T-helper 1 cell treated with Interleukin-12 subunit alpha and Interleukin-12 subunit beta and Interleukin-4 antibody, amounts not matched to agents 30 ng/mL and 1 ng/mL, for 36 hours (primary cell): ENCODE data around the gene SMAP1. TPM values are rescaled to one million over a fixed set of nuclear protein-coding genes. Genes with fewer than 3 reads are reported as not detected.

Experiments
- intact Hi-C: fragments of 100-400 bp; cut with micrococcal nuclease; formaldehyde crosslinking; loops from one replicate; pipeline ENCODE4 v1.15.1; 2024
- total RNA-seq: library from RNA; stranded (reverse); gene quantifications from 2 replicates; pipeline ENCODE4 v1.2.3, GENCODE V29; 2022

The SMAP1 gene
- total RNA-seq, 1 donor from 2014 or later: 42.6 TPM

DNA sequence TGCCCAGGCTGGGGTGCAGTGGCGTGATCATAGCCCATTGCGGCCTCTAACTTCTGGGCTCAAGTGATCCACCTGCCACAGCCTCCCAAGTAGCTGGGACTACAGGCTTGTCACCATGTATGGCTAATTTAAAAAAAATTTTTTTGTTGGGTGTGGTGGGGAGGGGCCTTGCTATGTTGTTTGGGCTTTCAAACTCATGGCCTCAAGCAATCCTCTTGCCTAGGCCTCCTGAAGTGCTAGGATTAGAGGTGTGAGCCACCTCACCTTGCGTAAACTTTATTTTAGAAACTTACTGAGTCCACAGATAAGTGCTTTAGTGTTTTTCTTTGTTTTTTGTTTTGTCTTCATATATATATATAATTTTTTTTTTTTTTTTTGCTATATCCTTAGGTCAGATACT lies 9.1 kb downstream of the SMAP1 start:
- intact Hi-C loops: no loop called here

DNA sequence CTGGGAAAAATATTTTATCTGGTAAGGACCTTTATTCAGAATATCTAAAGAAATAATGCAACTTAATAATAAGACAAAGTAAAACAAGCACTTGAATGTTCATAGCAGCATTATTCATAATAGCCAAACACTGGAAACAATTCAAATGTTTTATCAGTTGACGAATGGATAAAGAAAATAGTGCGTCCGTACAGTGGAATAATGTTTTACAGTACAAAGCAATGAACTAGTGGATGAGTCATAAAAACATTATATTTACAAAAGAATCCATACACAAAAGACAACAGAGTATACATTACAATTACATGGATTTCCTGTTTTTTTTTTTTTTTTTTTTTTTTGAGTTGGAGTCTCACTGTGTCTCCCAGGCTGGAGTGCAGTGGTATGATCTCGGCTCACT lies 12.7 kb downstream of the SMAP1 start:
- intact Hi-C loops: no loop called here

DNA sequence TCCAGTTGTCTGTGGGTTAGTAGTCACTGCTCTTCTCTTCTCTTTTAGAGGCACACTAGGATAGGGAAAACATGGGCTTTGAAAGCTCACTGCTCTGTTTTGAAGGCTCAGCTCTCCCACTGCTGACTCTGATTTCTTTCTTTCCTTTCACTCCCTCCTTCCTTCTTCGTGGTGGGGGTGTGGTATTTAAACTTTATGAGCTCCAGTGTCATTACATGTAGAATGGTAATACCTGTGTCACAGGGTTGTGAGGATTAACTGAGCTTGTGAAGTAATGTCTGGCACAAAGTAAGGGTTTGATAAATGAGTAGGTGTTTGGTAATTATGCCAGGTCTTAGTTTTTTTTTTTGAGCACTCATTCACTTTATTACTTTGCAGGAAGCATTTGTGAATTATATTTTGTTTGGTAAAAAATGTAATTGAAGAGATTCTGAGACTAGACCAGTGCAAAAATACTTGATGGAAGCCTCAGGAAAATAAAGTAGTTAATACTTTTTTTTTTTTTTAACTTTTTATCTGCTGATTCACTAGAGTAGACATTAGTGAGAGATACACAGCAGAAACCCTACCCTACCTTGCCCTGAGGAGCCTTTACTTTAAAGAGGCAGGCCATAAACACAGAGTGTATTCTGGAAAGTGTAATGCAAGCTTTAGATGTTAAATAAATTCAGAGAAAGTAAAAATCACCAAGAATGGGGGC lies 17.3 kb downstream of the SMAP1 start:
- intact Hi-C loops: loop anchor here (5.0 kb wide), 1 partner anchor 327 kb away; no protein-coding TSS in a partner anchor

DNA sequence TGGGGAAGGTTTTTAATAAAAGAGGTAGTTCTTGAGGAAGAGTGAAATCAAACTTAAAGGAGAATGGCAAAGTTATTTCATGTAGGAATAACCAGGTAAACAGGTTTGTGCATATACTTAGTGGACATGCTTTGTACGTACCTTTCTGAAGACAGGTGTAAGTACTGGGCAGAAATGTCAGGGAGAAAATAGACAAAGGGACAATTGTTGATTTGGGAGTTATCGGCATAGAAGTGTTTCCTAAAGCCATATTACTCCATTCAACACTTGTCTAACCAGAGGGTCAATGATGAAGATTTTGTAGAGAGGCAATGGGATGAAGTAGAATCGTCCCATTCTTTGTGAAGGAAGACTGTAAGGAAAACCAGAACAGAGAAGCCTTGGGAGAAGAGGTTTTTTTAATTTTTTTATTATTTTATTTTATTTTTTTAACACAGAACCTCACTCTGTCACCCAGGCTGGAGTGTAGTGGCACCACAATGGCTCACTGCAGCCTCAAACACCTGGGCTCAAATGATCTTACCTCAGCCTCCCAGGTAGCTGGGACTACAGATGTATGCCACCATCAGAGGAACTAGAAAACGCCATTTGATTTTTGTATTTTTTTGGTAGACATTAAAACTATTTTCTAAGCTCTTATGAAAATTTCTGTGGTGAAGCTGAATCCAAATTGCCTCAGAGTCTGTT lies 18.0 kb downstream of the SMAP1 start:
- intact Hi-C loops: loop anchor here (1.0 to 5.0 kb wide), 12 partner anchors 17 to 465 kb away; partner anchors contain the start of genes FAM135A and SDHAF4

DNA sequence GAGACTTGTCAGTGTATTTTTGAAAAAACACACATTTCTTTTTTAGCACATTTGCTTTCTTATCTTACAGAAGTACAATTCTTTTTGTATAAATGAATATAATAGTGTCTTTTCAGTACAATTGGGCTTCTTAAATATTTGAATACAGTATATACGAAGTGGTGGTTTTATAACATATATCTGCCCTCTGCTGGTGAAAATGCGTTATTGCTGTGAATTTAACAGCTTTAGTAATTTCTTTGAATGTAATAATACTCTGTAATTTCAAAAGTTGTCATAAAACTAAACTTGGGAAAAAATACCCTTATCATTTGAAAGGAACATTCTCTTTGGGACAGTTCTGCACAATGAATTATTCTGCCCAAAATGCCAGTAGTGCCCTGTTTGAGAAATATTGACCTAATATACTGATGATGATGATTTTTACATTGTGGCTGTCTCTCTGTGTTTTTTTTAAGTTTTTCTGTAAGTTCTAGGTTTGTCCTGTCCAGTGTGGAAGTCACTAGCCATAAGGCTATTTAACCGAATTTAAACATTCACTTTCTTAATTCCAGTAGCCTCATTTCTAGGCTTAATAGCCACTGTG lies 19.0 kb downstream of the SMAP1 start:
- intact Hi-C loops: loop anchor here (1.0 to 5.0 kb wide), 12 partner anchors 18 to 466 kb away; partner anchors contain the start of genes FAM135A and SDHAF4

DNA sequence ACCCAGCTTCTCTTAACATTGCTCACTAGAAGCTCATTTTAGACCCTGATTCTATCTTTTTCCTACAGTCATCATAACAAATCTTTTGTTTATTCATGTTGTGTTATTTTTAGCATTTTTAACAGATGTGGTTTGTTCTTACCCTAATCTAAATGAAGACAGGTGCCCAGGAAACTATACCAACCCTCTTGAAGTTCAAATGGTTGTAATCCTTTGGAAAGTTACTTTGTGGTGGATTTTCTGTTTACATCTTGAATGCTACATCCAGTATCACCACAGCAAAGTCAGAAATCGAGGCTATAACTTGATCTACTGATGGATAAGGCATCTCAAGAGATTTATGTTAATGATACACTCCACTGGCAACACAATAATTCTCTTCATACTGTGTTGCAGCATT lies 26.2 kb downstream of the SMAP1 start:
- intact Hi-C loops: no loop called here

DNA sequence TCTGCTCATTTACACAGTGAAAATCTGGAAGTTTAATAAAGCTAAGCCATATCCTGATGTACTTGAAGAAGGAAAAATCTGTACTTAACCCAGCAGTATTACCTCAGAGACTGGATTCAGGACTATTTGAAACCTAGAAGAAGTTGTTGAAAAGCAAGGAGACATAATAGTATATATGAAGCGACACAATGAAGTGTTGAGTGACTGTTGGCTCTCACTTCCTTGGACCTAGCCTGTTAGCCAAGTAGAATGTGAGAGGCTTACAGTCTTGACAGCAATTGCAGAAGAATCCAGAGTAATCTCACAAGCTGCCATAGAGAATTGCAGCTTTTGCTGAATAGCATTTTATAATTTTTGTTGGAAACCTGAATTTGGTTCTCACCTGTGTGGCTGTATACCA lies 26.7 kb downstream of the SMAP1 start:
- intact Hi-C loops: no loop called here

DNA sequence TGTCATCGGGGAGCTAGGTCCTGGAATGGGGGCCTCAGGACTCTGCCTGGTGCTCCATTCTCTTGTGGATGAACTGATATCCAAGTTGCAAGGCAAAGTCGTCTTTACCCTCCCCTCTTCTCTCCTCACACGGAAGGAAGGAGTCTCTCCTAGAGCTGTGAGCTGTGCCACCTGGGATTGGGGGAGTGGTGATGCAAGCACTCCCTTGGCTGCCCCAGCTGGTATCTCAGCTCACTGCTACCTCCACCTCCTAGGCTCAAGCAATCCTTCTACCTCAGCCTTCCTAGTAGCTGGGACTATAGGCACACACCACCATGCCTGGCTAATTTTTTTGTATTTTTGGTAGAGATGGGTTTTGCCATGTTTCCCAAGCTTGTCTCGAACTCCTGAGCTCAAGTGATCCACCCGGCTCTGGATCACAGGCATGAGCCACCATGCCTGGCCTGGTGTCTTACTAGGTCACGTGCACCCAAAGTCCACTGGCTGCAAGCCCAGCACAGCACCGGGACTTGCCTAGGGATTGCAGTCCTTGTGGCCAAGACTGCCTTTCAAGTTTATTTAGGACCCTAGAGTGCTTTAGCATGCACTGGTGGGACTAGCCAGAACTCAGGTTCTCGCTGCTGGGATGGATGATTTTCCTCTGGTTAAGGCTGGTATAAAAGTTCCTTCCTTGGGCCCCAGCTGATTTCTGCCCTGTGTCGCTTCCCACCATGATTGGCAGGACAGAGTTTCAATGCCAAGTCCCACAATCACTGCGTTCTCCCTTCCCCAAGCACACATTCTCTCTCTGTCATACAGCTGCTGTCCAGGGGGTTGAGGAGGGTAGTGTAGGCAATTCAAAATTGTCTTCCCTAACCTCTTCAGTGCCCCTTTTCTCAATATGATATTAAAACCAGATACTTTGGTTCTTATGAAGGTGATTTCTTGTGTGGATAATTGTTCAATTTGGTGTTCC lies 33.5 kb downstream of the SMAP1 start:
- intact Hi-C loops: no loop called here

DNA sequence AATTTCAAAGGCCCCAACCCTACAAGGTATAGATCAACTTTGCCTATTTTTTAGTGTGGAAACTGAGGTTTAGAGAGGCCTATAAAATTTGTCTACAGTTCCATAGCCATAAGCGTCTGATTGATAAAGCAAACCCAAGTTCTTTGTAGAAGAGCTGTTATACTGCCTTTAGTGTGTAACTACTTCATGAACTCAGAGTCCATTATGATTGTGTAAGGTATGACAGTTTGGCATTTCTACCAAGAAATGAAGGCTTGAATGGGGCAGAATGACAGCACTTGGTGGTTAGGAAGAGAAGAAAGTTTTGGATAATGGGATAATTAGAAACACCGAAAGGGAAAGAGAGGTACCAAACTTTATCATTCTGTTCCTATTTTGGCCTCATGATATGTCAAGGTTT lies 38.1 kb downstream of the SMAP1 start:
- intact Hi-C loops: loop anchor here (1.0 to 2.0 kb wide), 4 partner anchors 179 to 643 kb away; no protein-coding TSS in a partner anchor

DNA sequence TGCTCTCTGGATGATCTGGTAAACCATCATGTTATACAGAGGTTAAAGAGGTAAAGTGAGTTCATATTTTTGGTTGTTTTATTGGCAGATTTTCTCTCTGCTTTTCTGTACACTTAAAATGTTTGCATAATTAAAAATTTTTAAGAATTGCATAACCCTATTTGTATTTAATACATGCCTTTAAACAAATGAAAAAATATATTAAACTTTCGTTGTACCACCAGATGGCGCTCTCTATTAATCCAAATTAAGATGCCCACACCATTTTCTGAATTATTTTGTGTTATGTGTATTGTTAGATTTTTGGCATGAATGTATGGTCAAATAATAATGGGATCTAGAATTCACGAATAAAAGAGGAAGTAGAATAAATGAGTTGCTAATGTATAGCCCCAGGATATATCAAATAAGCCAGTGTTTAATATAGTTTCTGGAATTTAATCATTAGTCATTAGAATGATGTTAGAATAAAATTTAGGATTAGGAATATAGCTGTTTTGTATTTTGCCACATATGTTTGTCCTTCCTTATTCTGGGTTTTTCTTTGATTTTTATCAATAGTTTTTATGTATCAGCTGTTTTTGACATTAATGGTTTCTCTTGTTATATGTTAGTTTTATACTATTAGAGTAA lies 38.9 kb downstream of the SMAP1 start:
- intact Hi-C loops: loop anchor here (1.0 to 2.0 kb wide), 4 partner anchors 178 to 642 kb away; no protein-coding TSS in a partner anchor

DNA sequence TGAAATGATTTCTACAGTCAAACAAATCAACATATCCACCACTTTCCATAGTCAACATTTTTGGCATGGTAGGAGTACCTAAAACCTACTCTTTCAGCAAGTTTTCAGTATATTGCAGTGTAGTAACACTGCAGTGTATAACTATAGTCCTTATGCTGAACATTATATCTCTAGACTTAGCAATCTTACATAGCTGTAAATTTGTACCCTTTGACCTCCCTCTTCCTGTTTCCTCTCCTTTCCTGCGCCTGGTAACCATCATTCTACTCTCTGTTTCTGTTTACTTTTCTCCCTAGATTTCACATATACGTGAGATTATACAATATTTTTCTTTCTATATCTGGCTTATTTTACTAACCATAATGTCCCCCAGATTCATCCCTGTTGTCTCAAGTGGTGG lies 40.2 kb downstream of the SMAP1 start:
- intact Hi-C loops: loop anchor here (2.0 kb wide), 1 partner anchor 641 kb away; no protein-coding TSS in a partner anchor

DNA sequence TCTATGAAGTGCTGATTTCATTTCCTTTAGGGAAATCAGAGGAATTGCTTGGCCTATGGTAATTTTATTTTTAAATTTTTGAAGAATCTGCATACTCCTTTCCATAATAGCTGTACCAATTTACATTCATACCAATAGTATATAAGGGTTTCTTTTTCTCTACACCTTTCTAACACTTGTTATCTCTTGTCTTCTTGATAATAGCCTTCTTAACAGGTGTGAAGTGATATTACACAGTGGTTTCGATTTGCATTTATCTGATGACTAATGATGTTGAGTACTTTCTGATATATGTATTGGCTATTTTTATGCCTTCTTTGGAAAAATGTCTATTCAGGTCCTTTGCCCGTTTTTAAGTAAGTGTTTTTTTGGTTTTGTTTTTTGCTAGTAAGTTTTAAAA lies 40.8 kb downstream of the SMAP1 start:
- intact Hi-C loops: no loop called here

DNA sequence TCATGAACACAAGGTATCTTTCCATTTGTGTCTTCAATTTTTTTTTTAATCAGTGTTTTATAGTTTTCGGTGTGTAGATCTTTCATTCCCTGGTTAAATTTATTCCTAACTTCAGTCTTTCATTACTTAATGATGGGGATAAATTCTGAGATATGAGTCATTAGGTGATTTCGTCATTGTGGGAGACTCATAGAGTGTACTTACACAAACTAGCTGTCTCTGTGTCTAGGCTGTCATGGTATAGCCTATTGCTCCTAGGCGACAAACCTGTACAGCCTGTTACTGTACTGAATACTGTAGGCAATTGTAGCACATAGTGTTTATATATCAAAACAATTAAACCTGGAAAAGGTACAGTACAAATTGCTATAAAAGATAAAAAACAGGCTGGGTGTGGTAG lies 42.1 kb downstream of the SMAP1 start:
- intact Hi-C loops: no loop called here

DNA sequence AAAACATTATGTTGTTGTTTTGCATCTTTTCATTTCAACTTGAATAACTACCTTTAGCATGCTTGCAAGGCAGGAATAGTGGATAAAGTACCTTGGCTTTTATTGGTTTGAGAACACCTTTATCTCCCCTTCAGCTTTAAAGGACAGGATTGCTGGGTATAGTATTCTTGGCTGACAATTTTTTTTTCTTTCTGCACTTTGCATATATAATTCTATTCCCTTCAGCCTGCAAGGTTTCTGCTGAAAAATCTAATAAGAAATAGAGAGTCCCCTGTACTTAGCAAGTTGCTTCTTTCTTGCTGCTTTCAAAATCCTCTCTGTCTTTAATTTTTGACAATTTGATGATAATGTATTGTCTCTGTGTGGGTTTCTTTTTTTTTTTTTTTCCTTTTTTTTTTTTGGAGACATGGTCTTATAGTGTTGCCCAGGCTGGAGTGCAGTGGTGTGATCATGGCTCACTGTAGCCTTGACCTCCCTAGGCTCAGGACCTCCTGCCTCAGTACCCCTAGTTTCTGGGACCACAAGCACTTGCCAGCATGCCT lies 47.1 kb downstream of the SMAP1 start:
- intact Hi-C loops: no loop called here

DNA sequence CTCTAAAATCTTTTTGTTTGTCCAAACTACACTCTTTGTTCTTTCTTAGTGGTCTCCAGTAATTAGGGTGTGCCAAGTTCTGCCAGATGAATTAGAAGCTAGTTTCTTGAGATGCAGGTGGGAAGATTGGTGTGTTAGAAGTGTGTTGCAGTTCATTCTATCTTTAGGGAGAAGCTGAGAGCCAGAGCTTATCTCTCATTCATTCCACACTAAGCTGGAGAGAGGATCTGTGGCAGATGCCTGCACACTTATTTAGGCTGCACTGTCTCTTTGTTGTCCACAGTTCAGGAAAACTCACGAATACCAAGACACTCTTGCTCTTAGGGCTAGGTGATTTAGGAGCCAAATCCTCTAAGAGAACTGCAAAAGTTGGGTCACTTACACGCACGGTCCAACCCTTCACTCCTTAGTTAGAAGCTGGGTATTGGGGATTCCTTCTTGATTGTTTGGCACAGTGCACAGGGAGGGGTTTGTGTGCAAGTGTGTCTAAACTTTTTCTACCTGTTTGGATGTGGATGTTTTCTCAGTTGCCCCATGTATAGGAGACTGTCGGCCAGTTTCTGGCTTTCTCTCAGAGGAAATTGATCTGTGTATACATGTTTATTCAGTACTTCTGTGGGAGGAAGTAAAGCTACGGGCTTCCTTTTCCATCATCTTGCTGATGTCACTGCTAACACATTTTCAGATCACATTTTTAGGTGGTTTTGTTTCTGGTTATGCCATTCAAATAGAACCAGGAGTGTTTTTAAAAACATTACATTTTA lies 49.5 kb downstream of the SMAP1 start:
- intact Hi-C loops: no loop called here

DNA sequence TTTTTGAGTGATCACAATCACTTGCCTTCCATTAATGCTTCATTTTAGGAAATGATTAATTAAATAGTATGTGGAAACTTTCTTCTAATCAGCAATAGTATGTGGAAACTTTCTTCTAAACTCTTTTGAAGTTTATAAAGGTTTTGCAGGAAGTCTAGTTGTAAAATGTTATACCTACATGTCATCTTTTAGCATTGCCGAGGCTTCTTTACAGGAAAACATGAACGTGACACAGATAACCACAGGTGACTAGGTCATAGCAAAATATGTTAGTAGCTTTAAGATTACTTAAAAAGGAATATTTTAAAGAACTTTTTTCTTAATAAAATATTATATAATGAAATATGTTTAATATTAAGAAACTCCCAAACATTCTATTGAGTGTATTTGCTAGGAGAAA lies 56.8 kb downstream of the SMAP1 start:
- intact Hi-C loops: no loop called here

DNA sequence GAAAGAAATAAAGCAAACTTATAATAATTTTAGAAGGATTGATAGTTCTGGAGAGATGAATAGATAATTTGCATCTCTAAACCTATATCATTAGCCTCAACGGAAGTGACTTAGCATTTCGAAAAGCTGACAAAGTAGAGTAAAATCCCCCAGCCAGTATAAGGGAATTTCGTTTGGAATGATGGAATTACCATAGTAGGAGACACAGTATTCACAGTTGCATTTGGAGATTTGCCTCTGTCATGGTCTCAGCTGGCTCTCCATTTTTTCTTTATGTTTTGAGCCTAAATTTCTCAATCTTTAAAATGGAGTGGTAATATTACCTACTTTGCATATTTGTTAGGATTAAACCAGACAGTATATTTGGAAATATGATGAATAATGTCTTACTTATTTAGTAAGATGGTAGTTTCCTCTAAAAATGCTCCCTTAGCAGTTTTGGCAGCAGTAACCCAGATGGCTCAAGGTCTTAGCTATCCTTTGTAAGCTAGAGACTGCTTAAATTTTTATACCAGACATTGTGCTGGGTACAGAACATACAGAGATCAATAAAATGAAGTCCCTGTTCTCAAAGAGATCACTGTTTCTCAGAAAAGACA lies 58.2 kb downstream of the SMAP1 start:
- intact Hi-C loops: no loop called here

DNA sequence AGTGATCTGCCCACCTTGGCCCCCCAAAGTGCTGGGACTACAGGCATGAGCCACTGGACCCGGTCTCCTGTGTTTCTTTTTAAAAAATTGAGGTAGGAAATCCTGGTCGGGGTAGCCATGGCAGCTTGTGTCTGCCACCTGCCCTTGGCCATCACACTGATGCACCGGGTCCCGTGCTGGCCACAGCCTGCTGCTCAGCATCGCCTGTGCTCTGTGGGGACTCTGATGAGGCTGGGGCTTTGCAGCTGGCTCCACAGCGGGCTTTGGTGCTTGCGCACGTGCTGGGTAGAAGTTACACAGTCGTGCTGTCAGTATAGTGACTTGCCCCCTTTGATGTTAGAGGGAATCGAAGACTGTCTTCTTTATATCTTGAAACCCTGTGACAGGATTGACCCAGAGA lies 66.7 kb downstream of the SMAP1 start:
- intact Hi-C loops: no loop called here

DNA sequence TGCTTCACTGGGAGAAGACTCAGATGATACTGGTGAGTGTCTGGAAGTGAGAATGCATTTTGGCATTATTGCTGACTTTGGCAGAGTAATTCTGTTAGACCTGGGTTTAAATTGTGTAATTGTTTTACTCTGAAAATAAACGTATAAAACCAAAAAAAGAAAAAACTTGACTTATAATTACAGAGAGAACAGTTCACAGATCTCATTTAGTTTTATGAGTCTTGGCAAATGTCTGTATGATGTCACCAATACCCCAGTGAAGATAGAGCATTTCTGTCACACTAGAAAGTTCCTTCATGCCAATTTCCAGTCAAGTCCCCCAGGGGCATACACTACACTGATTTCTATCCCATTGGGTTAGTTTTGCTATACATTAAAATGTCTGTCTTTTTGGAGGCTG lies 67.3 kb downstream of the SMAP1 start:
- intact Hi-C loops: no loop called here
